Anterior cingulate cortex (tissue), 58 donors: Measurements from ENCODE around the gene ROBO2.

ENCODE experiments used
- DNase-seq, 58 donors: peaks; one replicate each; lab custom pipeline; 2025; lab: John Stamatoyannopoulos, UW

The ROBO2 gene

DNA sequence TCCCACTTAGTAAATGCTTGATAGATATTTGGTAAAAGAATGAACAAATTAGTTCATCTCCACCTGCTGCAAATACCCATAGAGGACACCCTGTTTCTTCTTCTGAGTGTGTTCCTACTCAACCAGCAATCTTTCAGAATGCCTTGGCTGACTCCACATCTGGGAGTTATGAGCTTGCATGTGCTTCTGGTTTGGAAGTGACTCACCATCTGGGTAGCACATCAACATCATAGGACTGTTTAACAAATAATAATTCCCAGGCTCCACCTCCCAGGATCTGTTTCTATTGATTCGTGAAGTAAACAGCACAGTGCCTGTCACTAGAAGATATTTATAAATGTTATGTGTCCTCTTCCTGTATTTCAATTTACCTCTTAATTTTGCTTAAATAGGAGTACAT, 580.1 kb downstream of the ROBO2 start:
- DNase-seq = no peak

- no peak for DNase-seq
Observed at GRCh38 chr3:77623500-77623899, 583.6 kb downstream of the ROBO2 start.

- no peak for DNase-seq
Observed at GRCh38 chr3:77626157-77626556, 586.3 kb downstream of the ROBO2 start.

DNA sequence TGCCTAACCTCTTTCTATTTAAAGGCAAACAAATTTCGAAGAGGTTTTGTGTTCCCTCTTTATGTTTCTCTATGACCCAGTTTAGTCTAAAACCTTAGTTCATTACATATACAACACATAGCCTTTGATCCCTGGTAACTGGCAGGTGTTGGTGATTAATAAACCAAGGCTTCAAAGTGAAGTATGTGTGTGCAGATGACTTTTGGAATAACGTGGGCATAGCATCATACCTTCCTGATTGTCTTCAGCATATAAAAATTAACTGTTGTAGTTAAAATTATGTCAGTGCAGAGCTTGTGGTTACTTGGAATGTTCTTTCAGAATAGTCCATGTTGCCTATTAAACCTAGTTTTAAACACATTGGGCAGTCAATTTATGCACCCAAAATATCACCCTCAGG, 608.3 kb downstream of the ROBO2 start:
- DNase-seq = no peak

GRCh38 chr3:77648664-77649063, 608.8 kb downstream of the ROBO2 start:
- no peak for DNase-seq

DNA sequence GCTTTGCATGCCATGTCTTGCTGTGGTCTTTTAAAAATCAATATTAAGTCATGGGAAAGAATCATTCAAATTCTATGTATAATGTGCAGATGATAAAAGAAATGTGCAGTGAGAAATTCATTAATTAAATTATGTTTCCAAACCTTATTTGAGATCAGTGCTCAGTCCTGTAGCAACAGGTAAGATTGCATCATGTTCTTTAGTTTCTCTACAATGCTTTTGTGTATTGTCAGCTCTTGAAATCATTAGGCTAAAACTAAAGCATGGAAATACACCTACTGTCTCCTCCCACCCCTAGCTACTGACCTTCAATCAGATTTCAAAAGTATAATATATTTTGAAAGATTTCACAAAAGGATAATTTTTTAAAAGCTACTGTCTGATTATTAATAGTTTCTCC, 612.7 kb downstream of the ROBO2 start:
- DNase-seq = no peak

DNA sequence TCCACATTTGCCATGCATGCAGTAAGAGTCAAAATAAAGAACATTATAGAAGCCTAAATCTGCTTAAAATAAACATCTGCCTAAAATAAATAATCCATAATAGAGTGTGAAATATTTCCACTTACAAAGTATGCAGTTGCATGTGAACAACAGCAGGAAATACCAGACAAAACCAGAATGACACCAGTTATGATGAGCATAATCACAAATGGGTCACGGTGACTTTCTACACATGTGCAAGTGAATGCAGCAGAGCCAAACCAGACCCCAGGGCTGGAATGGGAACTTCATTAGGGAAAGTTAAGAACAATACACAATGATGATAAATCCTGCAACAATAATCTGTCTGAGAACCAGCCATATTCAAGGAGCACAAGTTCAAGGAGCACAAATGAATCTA, 615.5 kb downstream of the ROBO2 start:
- no peak for DNase-seq

DNA sequence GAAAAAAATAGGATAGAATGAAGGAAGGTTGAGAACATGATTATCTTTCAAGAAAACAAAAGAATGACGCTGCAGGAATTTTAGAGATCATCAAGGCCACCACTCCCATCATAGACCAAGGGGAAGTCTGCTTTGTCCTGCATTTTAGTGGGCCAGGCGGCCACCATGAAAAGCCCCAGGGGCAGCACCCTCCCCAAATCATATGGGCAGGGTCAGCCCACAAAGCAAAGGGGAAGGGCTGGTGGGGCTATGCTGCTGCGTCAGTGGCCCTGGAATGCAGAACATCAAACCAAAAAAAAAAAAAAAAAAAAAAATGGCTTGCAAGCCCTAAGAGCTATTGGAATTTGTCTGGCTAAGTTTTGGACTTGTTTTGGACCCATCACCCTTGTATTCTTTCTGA, 620.8 kb downstream of the ROBO2 start:
- DNase-seq = no peak

GRCh38 chr3:77667901-77668300, 628.0 kb downstream of the ROBO2 start:
- no peak for DNase-seq

DNA sequence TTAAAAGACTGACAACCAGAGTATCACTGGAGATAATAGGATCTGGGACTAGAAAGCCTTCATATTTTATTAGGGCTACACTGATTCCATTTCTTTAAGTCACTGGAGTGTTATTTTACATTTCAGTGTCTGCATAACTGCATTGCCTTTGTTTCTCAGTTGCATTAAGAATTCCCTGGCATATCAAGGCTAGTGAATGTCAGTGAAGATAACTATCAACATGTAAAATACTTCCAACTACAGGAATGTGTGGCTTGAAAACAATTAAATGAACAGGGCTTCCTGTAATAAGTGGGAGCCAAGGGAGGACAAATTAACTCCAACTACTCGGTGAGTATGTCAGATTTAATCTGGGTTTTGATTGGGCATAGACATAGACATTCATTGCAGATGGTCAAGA, 628.5 kb downstream of the ROBO2 start:
- DNase-seq = no peak

DNA sequence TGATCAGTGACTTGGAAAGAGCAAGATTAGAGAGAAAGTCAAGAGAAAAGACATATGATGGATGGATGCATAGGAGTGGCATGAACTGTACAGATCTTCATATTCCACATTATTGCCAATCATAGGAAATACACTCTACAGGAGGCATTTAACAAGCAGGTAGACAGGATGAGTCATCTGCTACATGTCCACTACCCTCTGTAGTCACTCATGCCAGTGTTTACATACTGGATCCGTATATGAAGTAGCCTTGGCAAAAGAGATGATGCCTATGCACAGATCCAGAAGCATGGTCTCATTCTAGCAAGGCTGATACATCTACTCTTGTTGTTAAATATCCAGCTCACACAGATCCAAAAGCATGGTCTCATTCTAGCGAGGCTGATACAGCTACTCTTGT, 632.1 kb downstream of the ROBO2 start:
- no peak for DNase-seq

GRCh38 chr3:77682162-77682561, 642.3 kb downstream of the ROBO2 start:
- no peak for DNase-seq

GRCh38 chr3:77684115-77684514, 644.2 kb downstream of the ROBO2 start:
- no peak for DNase-seq

DNA sequence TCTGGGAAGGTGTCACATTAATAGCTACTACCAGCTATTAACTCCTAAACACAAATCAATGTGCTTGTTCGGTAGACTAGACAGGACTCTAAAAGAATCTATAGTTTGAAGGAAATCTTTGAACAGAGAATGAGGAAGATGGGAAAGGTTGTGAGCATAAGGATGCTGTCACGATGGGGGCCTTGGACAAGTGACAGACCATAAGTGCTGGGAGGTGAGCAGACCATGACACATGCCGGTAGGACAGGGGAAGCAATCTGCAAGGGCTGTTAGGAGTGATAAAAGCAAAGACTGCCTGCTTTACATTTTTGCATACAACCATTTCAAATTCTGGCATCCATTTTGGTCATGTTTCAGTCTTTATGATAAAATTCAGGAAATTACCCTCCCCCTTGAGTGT, 645.8 kb downstream of the ROBO2 start:
- no peak for DNase-seq

DNA sequence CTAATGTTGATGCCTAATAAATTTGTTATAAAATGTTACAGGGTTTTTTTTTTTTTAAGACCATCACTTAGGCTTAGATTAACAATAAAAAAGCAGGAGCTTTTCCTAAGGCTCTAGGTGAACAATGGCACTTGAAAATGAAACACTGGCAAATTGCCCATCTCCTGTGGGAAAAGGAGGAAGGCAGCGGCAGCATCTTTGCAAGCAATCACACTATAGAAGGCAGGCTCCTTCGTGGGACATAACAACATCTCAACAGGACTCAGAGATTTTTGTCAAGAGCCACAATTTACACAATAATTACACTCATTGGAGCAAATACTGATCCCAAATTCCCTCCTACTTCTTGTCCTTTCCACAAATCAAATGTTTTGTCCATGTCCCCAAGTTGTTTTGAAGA, 646.7 kb downstream of the ROBO2 start:
- no peak for DNase-seq

GRCh38 chr3:77687545-77687944, 647.6 kb downstream of the ROBO2 start:
- DNase-seq = no peak

- no peak for DNase-seq
Observed at GRCh38 chr3:77690284-77690845, 650.5 kb downstream of the ROBO2 start.

DNA sequence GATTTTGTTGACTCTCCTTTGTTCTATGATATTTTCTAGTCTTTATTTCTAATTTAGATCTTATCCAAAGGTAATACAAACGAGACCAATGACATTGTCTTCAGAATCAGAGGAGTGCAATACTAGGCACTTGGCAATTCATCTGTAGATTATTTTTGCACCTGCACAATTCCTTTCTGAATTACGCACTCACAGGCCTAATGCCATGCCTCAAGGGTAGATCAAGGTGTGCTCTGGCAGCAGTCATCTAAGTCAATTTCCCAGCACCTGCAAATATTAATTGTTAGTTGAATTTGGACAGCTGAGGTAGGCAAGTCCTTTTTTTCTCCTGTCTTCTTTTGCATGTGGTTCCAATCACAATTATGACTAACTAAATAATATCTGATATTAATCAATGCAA, 653.2 kb downstream of the ROBO2 start:
- DNase-seq = no peak

DNA sequence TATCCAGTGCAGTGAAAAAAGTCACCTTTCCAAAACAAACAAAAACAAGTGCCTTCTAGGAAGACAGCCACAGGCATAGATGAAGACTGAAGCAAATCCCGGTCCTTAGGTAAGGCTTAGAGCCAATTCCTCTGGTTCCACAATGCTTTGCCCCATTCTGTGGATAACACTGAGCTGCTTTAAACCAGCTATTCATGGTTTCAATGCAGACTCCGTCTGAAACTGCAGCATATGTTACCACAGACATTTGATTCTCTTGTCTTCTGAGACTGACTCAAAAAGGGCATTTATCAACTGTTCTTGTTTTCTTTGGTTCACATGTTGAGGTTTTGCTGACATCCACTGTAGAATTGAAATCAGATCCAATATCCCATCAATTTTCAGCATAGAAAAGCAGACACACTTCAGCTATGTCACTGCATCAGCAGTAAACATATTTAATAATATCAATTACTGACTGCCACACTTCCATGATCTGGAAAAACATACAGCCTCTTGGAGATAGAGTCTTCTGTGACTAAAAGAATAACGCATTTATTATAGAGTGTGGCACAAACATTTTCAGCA, 659.3 kb downstream of the ROBO2 start:
- no peak for DNase-seq
